HCT116 (cell line): ENCODE data around the gene PIGP.
"Not testable (repeated sequence)": the region's sequence is repeated elsewhere in the genome, so short reads cannot be mapped to it uniquely, and the experiment has no call there.

Experiments
- ATF3 ChIP-seq: IDR thresholded peaks from 2 replicates; pipeline ENCODE4 v1.6.1; 2012
- CTCF ChIP-seq, 3 experiments: fragments of 200-600 bp in 1 of 3; sonication (generic) in 1 of 3; IDR thresholded peaks in 2 of 3; conservative IDR thresholded peaks in 1 of 3; 2 replicates each; pipeline ENCODE4 v1.5.1; 2012 to 2017; ENCODE audit warnings: low read depth in 2 of 3, low read length in 2 of 3, antibody characterized with exemption in 1 of 3, borderline replicate concordance in 1 of 3, control low read depth in 1 of 3, mild to moderate bottlenecking in 1 of 3, mixed read lengths in 1 of 3, mixed run types in 1 of 3, moderate library complexity in 1 of 3; ENCODE audit not compliant: insufficient read depth in 1 of 3
- EGR1 ChIP-seq: IDR thresholded peaks from 2 replicates; pipeline ENCODE4 v1.6.1; 2012; ENCODE audit warnings: low read depth
- EZH2 ChIP-seq: fragments of 200-600 bp; sonication (generic); IDR thresholded peaks from 2 replicates; pipeline ENCODE4 v1.6.1; 2017; ENCODE audit warnings: antibody characterized with exemption, mixed run types
- EZH2phosphoT487 ChIP-seq: fragments of 200-600 bp; IDR thresholded peaks from 2 replicates; pipeline ENCODE4 v1.6.1; 2018; ENCODE audit warnings: antibody characterized with exemption, borderline replicate concordance
- POLR2A ChIP-seq: IDR thresholded peaks from 2 replicates; pipeline ENCODE4 v1.7.0; 2011; ENCODE audit warnings: borderline replicate concordance; ENCODE audit not compliant: insufficient read depth, insufficient read length; ENCODE audit errors: extremely low read depth
- POLR2AphosphoS5 ChIP-seq: IDR thresholded peaks from 2 replicates; pipeline ENCODE4 v1.6.1; 2011; ENCODE audit warnings: mild to moderate bottlenecking, low read depth, low read length, moderate library complexity
- RAD21 ChIP-seq: IDR thresholded peaks from 2 replicates; pipeline ENCODE4 v1.6.1; 2012; ENCODE audit warnings: low read depth, mild to moderate bottlenecking
- SIN3A ChIP-seq: IDR thresholded peaks from 2 replicates; pipeline ENCODE4 v1.6.1; 2012; ENCODE audit warnings: low read depth
- YY1 ChIP-seq: IDR thresholded peaks from 2 replicates; pipeline ENCODE4 v1.6.1; 2011; ENCODE audit warnings: low read length, low read depth, moderate library complexity, mild to moderate bottlenecking; ENCODE audit not compliant: insufficient replicate concordance; ENCODE audit errors: extremely low read depth
- ZFX ChIP-seq: fragments of 450-650 bp; IDR thresholded peaks from 2 replicates; pipeline ENCODE4 v1.6.1; 2017
- ZNF274 ChIP-seq: fragments of 200-500 bp; sonication (Bioruptor generic); IDR thresholded peaks from 2 replicates; pipeline ENCODE4 v1.6.1; 2014; ENCODE audit warnings: mild to moderate bottlenecking, low read depth, low read length, inconsistent platforms
- TF ChIP-seq, protein P1 (sequence below): IDR thresholded peaks from 2 replicates; pipeline ENCODE4 v1.6.1; 2012; ENCODE audit warnings: low read depth

- not testable (repeated sequence) for TF ChIP-seq CTCF (IDR thresholded peaks at IDR 0.05 in 2 of 3, conservative IDR thresholded peaks at IDR 0.05 in 1 of 3; ENCODE audit: borderline replicate concordance in 1 of 3, insufficient read depth in 1 of 3, low read depth in 2 of 3, low read length in 2 of 3); EGR1; EZH2; POLR2AphosphoS5; POLR2A; ATF3; YY1; ZFX; RAD21; SIN3A; ZNF274; EZH2phosphoT487
- TF ChIP-seq, protein P1, sequence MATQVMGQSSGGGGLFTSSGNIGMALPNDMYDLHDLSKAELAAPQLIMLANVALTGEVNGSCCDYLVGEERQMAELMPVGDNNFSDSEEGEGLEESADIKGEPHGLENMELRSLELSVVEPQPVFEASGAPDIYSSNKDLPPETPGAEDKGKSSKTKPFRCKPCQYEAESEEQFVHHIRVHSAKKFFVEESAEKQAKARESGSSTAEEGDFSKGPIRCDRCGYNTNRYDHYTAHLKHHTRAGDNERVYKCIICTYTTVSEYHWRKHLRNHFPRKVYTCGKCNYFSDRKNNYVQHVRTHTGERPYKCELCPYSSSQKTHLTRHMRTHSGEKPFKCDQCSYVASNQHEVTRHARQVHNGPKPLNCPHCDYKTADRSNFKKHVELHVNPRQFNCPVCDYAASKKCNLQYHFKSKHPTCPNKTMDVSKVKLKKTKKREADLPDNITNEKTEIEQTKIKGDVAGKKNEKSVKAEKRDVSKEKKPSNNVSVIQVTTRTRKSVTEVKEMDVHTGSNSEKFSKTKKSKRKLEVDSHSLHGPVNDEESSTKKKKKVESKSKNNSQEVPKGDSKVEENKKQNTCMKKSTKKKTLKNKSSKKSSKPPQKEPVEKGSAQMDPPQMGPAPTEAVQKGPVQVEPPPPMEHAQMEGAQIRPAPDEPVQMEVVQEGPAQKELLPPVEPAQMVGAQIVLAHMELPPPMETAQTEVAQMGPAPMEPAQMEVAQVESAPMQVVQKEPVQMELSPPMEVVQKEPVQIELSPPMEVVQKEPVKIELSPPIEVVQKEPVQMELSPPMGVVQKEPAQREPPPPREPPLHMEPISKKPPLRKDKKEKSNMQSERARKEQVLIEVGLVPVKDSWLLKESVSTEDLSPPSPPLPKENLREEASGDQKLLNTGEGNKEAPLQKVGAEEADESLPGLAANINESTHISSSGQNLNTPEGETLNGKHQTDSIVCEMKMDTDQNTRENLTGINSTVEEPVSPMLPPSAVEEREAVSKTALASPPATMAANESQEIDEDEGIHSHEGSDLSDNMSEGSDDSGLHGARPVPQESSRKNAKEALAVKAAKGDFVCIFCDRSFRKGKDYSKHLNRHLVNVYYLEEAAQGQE = not testable (repeated sequence)
Measured at GRCh38 chr21:37114301-37114700, 41.4 kb upstream of the PIGP start.
